ENCODE data around the gene FKBP2. TPM values are rescaled to one million over a fixed set of nuclear protein-coding genes. Genes with fewer than 3 reads are reported as not detected.

The FKBP2 gene
- total RNA-seq, 1 donor from 2014 or later, result 54.7 TPM

DNA sequence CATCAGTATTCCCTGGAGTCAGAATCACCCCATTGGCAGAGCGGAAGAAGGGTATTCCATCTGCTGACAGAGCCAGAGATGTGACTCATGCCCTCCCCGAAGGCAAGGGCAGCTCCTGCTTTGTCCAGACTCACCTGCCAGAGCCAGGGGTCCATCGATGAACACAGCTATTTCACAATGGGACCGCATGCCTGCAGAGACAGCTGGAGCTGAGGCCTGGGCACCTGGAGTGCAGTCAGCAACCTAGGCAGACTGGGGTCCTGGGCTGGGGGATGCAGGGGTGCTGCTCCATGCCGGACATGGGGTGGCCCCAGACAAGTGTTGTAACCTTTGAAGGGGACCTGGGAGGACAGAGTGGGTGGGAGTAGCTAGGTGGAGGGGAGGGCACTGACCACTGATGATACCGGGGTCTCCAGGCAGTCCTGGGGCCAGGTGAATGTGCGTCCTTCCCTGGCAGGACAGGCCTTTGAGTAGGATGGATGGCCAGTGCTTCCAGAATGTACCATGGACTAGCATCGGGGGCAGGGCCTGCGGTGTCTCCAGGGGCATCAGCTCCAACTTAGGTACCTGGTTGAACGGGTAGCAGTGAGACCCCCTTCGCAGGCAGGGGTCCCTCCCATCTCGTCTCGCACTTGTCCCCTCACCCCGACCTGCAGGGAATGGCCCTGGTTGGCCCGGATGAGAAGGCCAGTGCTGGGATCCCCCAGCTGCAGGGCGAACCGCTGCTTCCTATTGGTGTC lies 16.6 kb upstream of the FKBP2 start:
- Mint-ChIP-seq H3K4me3 (ENCODE audit: unreplicated experiment) (peak overlapping the region; percentile 81), H3K36me3 (ENCODE audit: unreplicated experiment) (no peaks in the 10 kb centered on the region), H3K27ac (ENCODE audit: unreplicated experiment) (no peak overlapping the region), H3K27me3 (ENCODE audit: unreplicated experiment) (no peaks in the 10 kb centered on the region), H3K4me1 (ENCODE audit: unreplicated experiment) (peaks cover 23% of the 10 kb centered on the region), H3K9me3 (ENCODE audit: unreplicated experiment) (no peaks in the 10 kb centered on the region)
- TF ChIP-seq, protein P1, sequence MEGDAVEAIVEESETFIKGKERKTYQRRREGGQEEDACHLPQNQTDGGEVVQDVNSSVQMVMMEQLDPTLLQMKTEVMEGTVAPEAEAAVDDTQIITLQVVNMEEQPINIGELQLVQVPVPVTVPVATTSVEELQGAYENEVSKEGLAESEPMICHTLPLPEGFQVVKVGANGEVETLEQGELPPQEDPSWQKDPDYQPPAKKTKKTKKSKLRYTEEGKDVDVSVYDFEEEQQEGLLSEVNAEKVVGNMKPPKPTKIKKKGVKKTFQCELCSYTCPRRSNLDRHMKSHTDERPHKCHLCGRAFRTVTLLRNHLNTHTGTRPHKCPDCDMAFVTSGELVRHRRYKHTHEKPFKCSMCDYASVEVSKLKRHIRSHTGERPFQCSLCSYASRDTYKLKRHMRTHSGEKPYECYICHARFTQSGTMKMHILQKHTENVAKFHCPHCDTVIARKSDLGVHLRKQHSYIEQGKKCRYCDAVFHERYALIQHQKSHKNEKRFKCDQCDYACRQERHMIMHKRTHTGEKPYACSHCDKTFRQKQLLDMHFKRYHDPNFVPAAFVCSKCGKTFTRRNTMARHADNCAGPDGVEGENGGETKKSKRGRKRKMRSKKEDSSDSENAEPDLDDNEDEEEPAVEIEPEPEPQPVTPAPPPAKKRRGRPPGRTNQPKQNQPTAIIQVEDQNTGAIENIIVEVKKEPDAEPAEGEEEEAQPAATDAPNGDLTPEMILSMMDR (IDR thresholded peaks at IDR 0.05), result no peak
- DNase-seq (ENCODE audit: extremely low spot score, unreplicated experiment), result no peak

DNA sequence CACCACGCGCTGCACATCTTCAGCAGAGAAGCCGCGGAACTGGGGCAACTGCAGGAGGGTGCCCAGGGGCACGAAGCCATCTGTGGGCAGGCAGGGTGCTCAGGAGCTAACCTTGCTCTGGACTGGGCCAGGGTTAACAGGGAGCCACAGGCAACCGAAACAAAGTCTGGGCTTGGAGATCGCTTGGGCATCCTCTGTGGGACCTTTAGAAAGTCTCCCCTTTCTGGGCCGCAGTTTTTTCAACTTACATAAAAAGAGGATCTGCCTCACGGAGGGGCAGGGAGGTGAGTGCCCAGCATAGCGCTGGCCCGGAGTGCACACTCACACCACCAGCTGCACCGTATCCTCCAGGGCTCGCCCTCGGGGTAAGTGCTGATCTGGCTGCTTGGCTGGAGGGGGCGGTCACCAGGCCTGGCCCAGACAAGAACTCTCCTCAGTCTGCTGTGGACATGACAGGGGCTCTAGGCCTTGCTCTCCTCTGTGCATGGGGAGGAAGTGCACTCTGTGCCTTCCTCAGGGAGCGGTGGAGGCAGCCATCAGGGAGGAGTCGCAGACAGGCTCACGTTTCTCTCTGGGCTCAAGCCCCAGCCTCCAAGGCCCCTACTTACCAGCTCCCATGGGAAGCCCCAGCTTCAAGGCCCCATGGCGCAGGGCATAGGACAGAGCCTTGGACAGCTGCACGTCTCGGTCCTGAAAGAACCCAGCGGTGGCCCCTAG lies 15.8 kb upstream of the FKBP2 start:
- DNase-seq (ENCODE audit: extremely low spot score, unreplicated experiment), result no peak
- TF ChIP-seq, protein P1 (IDR thresholded peaks at IDR 0.05), result no peak
- Mint-ChIP-seq H3K36me3 (ENCODE audit: unreplicated experiment) (no peaks in the 10 kb centered on the region), H3K4me1 (ENCODE audit: unreplicated experiment) (peaks cover 30% of the 10 kb centered on the region), H3K4me3 (ENCODE audit: unreplicated experiment) (peak overlapping the region; percentile 81), H3K27me3 (ENCODE audit: unreplicated experiment) (no peaks in the 10 kb centered on the region), H3K9me3 (ENCODE audit: unreplicated experiment) (no peaks in the 10 kb centered on the region), H3K27ac (ENCODE audit: unreplicated experiment) (peak overlapping the region; percentile 54)

DNA sequence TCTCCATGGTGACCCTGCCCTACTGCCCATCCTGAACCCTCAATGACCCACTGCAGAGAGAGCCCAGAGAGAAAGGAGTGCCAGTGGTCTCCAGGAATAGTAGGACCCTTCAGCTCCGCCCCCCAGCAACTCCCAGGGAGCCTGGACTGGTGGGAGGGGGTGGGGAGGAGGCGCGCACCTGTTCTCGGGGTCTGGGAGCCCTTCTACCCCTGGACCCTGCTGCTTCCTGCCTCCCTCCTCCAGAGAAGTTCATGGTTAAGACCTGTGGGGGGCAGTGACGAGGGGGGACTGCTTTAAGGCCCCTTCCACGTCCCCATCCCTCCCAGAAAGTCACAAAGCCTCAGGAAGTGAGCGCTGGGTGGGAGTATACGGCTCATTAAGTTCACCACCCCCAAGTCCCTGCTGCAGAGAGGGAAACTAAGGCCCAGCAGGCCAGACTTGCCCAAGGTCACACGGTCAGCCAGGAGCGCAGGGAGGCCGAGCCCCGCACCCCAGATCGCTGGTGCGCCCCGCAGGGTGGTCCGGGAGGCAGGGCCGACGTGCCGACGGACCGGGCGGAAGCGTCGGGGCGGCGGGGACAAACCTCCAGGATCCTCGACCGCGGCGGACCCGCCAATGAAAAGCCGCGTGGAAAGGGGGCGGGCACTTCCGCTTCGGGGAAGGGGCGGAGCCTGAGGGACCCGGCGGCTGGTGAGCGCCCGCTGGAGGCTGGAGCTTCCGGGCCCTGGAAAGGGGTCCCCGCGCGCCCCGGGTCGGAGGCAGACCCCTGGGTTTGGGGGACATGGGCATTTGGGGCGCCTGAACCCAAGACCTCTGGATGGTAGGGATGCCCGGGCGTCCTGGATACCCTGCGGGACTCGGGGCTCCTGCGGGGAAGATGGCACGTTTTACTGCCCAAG lies 15.0 kb upstream of the FKBP2 start, which contains the start of the genes NUDT22 and TRPT1:
Gene NUDT22, plus strand, starts transcription at position 667 of the 899 bp plus-strand sequence. CDS start 379 bp downstream, outside the sequence.
Gene TRPT1, minus strand, starts transcription at position 579 of the 899 bp plus-strand sequence. Its CDS starts 326 bp downstream, at position 253.
- peak within 1 kb of the TSS; percentile 74 for H3K27ac Mint-ChIP-seq (ENCODE audit: unreplicated experiment)
- H3K4me3 Mint-ChIP-seq (ENCODE audit: unreplicated experiment), result peak within 1 kb of the TSS; percentile 81
- TF ChIP-seq, protein P1 (IDR thresholded peaks at IDR 0.05), result no peak
- H3K9me3 Mint-ChIP-seq (ENCODE audit: unreplicated experiment), result no peaks in the 10 kb centered on the region
- no peaks in the 10 kb centered on the region for H3K27me3 Mint-ChIP-seq (ENCODE audit: unreplicated experiment)
- DNase-seq (ENCODE audit: extremely low spot score, unreplicated experiment), result peak; percentile 96
- H3K36me3 Mint-ChIP-seq (ENCODE audit: unreplicated experiment), result no peaks in the 10 kb centered on the region
- peaks cover 32% of the 10 kb centered on the region for H3K4me1 Mint-ChIP-seq (ENCODE audit: unreplicated experiment)

DNA sequence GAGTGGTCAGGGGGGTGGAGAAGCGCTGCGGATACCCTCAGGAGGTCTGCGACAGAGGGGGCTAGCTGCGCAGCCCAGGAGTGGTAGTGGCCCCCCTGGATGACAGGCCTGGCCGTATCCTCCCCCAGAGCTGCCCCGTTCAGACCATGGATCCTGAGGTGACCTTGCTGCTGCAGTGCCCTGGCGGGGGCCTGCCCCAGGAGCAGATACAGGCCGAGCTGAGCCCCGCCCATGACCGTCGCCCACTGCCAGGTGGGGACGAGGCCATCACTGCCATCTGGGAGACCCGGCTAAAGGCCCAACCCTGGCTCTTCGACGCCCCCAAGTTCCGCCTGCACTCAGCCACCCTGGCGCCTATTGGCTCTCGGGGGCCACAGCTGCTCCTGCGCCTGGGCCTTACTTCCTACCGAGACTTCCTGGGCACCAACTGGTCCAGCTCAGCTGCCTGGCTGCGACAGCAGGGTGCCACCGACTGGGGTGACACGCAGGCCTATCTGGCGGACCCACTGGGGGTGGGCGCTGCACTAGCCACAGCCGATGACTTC lies 14.3 kb upstream of the FKBP2 start:
- no peaks in the 10 kb centered on the region for H3K27me3 Mint-ChIP-seq (ENCODE audit: unreplicated experiment)
- H3K36me3 Mint-ChIP-seq (ENCODE audit: unreplicated experiment), result no peaks in the 10 kb centered on the region
- no peak for DNase-seq (ENCODE audit: extremely low spot score, unreplicated experiment)
- TF ChIP-seq, protein P1 (IDR thresholded peaks at IDR 0.05), result no peak
- peaks cover 37% of the 10 kb centered on the region for H3K4me1 Mint-ChIP-seq (ENCODE audit: unreplicated experiment)
- H3K9me3 Mint-ChIP-seq (ENCODE audit: unreplicated experiment), result no peaks in the 10 kb centered on the region
- peak overlapping the region; percentile 64 for H3K27ac Mint-ChIP-seq (ENCODE audit: unreplicated experiment)
- H3K4me3 Mint-ChIP-seq (ENCODE audit: unreplicated experiment), result peak overlapping the region; percentile 81

Data from osteocyte (in vitro differentiated cells).